Ectodermal cell (in vitro differentiated cells): ENCODE results near the gene MEIG1.
"Not testable (repeated sequence)": the region's sequence is repeated elsewhere in the genome, so short reads cannot be mapped to it uniquely, and the experiment has no call there.

ENCODE experiments used
- H3K27ac ChIP-seq: 2 replicates; pipeline ENCODE4 v1.7.0; 2013; ENCODE audit warnings: mild to moderate bottlenecking, low read depth, low read length; ENCODE audit not compliant: insufficient read depth, poor library complexity, severe bottlenecking
- H3K27me3 ChIP-seq: 2 replicates; pipeline ENCODE4 v1.7.0; 2013; ENCODE audit warnings: mild to moderate bottlenecking, low read length; ENCODE audit not compliant: insufficient read depth, control insufficient read depth, poor library complexity, severe bottlenecking
- H3K36me3 ChIP-seq: one replicate; pipeline ENCODE4 v1.7.0; 2013; ENCODE audit warnings: low read length; ENCODE audit not compliant: control insufficient read depth, insufficient read depth
- H3K4me1 ChIP-seq: one replicate; pipeline ENCODE4 v1.7.0; 2013; ENCODE audit warnings: low read length; ENCODE audit not compliant: control insufficient read depth, insufficient read depth
- H3K4me3 ChIP-seq: 2 replicates; pipeline ENCODE4 v1.7.0; 2013; ENCODE audit warnings: low read depth, low read length, control low read depth; ENCODE audit not compliant: insufficient read depth
- H3K9me3 ChIP-seq: 2 replicates; pipeline ENCODE4 v1.7.0; 2013; ENCODE audit warnings: mild to moderate bottlenecking, low read length, moderate library complexity; ENCODE audit not compliant: control insufficient read depth
- WGBS, 2 experiments: methylation state at CpG; one replicate each; pipeline ENCODE4 v1.1.7; 2013; ENCODE audit warnings: missing lambda C conversion rate in 2 of 2; 5-methylcytosine and 5-hydroxymethylcytosine counted together

MEIG1 gene

GRCh38 chr10:14991035-14991749, 32.0 kb downstream of the MEIG1 start:
- H3K27ac ChIP-seq, H3K36me3 ChIP-seq, H3K27me3 ChIP-seq, H3K4me1 ChIP-seq, H3K9me3 ChIP-seq, H3K4me3 ChIP-seq: not testable (repeated sequence)
- 73 to 75% methylated on average over 18 to 19 of the region's 19 CpGs for WGBS, 2 experiments

- not testable (repeated sequence) for H3K9me3 ChIP-seq, H3K4me3 ChIP-seq, H3K4me1 ChIP-seq, H3K27me3 ChIP-seq, H3K27ac ChIP-seq, H3K36me3 ChIP-seq
- WGBS, 2 experiments, result 86 to 87% methylated on average over 9 of the region's 9 CpGs
Measured at GRCh38 chr10:14992336-14992735, 33.1 kb downstream of the MEIG1 start.

- not testable (repeated sequence) for H3K27ac ChIP-seq
- 90 to 91% methylated on average over 32 of the region's 32 CpGs for WGBS, 2 experiments
Measured at GRCh38 chr10:14993500-14994455, 34.6 kb downstream of the MEIG1 start.

GRCh38 chr10:14995964-14996565, 36.9 kb downstream of the MEIG1 start:
- Histone ChIP-seq H3K36me3 (no peaks in the 10 kb centered on the region), H3K9me3 (no peaks in the 10 kb centered on the region), H3K27me3 (no peaks in the 10 kb centered on the region), H3K4me3 (no peak overlapping the region), H3K27ac (no peak overlapping the region), H3K4me1 (no peaks in the 10 kb centered on the region)
- 93 to 94% methylated on average over 50 of the region's 50 CpGs for WGBS, 2 experiments

More at GRCh38 chr10:14993500-14994455, 34.6 kb downstream of the MEIG1 start:
- H3K4me3 ChIP-seq, H3K4me1 ChIP-seq, H3K36me3 ChIP-seq, H3K9me3 ChIP-seq, H3K27me3 ChIP-seq: not testable (repeated sequence)

GRCh38 chr10:15013530-15013929, 54.3 kb downstream of the MEIG1 start:
- WGBS, 2 experiments, result 80 to 83% methylated on average over 5 of the region's 5 CpGs
- not testable (repeated sequence) for H3K4me3 ChIP-seq, H3K4me1 ChIP-seq, H3K9me3 ChIP-seq, H3K27ac ChIP-seq, H3K27me3 ChIP-seq, H3K36me3 ChIP-seq

- Histone ChIP-seq H3K4me3 (no peak overlapping the region), H3K9me3 (no peaks in the 10 kb centered on the region), H3K27ac (no peak overlapping the region), H3K4me1 (peaks cover 4% of the 10 kb centered on the region), H3K36me3 (no peaks in the 10 kb centered on the region), H3K27me3 (no peaks in the 10 kb centered on the region)
- WGBS, 2 experiments, result 94 to 98% methylated on average over 7 of the region's 7 CpGs
Measured at GRCh38 chr10:15015451-15015850, 56.3 kb downstream of the MEIG1 start.

- 78 to 93% methylated on average over 2 of the region's 5 CpGs for WGBS, 2 experiments
Measured at GRCh38 chr10:15020966-15021365, 61.8 kb downstream of the MEIG1 start.

More at GRCh38 chr10:15020966-15021365, 61.8 kb downstream of the MEIG1 start:
- H3K4me1 ChIP-seq, H3K4me3 ChIP-seq, H3K9me3 ChIP-seq, H3K27me3 ChIP-seq, H3K27ac ChIP-seq, H3K36me3 ChIP-seq: not testable (repeated sequence)
